H1 (cell line): ENCODE results near the gene NDRG2. TPM values are rescaled to one million over a fixed set of nuclear protein-coding genes. Genes with fewer than 3 reads are reported as not detected.

Experiments used
- GTF2F1 ChIP-seq: IDR thresholded peaks from 2 replicates; pipeline ENCODE4 v1.6.1; 2012; ENCODE audit warnings: low read depth, low read length, improper control_type of control experiment, borderline replicate concordance
- TAF1 ChIP-seq: IDR thresholded peaks from 2 replicates; pipeline ENCODE4 v1.6.1; 2011; ENCODE audit warnings: mild to moderate bottlenecking, low read depth, low read length
- polyA plus RNA-seq, 7 experiments: library from polyadenylated mRNA; depleted of rRNA in 3 of 7; stranded (reverse) in 5 of 7; unstranded in 2 of 7; fragments of >200 nt in 5 of 7; fragments of 200-250 nt in 2 of 7; gene quantifications; 1 replicate in 5 of 7; 2 replicates in 1 of 7; 4 replicates in 1 of 7; pipeline versions ENCODE4 v1.2.1 to v1.2.3, GENCODE V29; 2011 to 2013; ENCODE audit warnings: missing spikeins in 2 of 7, mixed read lengths in 2 of 7
- total RNA-seq: library from RNA; stranded (reverse); fragmentation: NEBNext Ultra II Directional; extraction: Animal tissue kit (Norgen Biotek cat#: 25700); gene quantifications from 2 replicates; pipeline ENCODE4 v1.2.1, GENCODE V29; 2021

NDRG2 gene
- total and polyA plus RNA-seq, 2 of the 8 experiments (the other 6 are each of a cell fraction or from before 2014, with no cell fraction given) = 29.9 to 48.6 TPM

- TF ChIP-seq TAF1 = peak; percentile 67; the same call in 1 of the 2 replicates
- peak; percentile 49; the same call in 1 of the 2 replicates for TF ChIP-seq GTF2F1
- TF ChIP-seq, all 59 proteins: peak for 12
Observed at GRCh38 chr14:21069388-21070082, 44.7 kb upstream of the NDRG2 start (continued).
